ENCODE data around the gene TMEM115. TPM values are rescaled to one million over a fixed set of nuclear protein-coding genes. Genes with fewer than 3 reads are reported as not detected.

TMEM115 gene
- total RNA-seq, 1 donor from 2014 or later: 19.8 TPM

DNA sequence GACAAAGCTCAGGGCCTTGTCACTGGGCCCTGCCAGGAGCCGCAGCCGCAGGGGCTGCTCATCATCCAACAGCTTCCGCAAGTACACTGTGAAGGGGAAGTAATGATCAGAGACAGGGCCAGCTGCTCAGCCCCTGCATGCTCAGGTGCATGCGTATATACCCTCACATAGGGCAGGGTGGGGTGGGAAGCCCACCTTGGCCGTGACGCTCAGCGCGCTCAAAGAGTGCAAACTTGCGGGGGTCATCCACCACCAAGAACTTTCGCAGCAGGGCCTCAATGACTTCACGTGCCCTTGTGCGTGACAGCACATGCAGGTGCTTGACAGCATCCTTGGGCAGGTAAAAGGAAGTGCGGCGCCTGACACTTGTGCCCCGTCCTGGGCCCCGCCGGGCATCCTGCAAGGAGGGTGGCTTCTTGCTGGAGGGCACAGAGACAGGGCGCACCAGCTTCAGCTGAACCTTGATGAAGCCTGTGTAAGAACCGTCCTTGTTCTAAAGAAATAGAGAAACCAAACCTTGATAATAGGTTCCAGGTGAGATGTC lies 27.9 kb downstream of the TMEM115 start:
- no peak for DNase-seq

DNA sequence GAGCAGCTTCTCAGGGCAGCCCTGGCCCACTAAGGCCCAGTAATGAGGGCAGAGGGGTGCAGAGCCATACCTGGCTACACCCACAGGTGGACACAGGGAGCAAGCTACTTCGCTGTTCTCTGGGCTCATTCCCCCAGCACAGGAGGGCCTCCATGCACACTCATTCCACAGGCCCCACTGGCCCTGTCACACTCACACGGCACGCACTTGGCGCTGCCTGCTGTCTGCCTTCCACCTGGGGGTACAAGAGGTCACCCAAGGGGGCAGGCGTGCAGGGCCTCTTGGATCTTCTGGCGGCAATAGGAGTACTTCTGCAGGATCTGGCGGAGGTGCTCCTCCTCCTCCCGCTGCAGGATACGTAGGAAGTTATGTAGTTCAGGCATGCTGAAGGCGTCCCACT lies 29.0 kb downstream of the TMEM115 start:
- DNase-seq: no peak

DNA sequence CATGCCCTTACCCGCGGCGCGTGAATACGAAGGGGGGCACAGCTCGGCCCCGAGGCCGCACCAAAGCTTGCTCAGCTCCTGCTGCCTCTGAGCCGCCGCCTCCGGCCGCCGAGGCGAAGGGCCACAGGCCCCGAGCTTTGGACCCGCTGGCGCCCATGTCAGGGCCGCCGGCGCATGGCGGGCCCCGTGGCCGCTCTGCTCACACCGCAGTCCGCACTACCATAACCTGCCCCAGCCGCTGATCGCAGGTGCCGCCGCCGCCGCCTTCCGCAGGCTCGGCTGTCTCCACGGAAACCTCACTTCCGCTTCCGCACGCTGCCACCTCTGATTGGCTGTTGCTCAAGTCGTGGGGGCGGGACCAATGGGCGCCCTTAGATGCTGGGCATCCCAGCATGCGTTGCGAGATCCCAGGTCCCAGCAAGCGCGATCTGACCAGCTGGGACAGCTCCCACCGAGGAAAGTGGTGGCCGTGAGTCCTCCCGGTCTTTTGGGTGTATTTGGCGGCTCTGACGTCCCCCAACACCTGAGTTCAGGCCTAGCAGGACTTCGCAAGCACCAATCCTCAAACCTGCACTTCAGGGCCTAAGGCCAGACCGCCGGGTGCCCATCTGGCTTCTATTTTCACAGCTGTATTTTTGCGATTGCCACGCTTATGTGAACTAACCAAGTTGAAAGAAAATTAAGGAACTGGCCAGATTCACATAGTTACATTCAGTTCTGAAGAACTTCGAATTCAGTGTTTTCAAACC lies 31.2 kb downstream of the TMEM115 start, which contains the start of gene TUSC2:
Gene TUSC2, minus strand, starts transcription at position 281 of the 749 bp plus-strand sequence. Its CDS starts 124 bp downstream, at position 157.
- DNase-seq: peak; percentile 92

- DNase-seq: no peak
Measured at GRCh38 chr3:50327129-50327528, 32.2 kb downstream of the TMEM115 start.

GRCh38 chr3:50326182-50326541 lies 33.2 kb downstream of the TMEM115 start:
- no peak for DNase-seq

DNA sequence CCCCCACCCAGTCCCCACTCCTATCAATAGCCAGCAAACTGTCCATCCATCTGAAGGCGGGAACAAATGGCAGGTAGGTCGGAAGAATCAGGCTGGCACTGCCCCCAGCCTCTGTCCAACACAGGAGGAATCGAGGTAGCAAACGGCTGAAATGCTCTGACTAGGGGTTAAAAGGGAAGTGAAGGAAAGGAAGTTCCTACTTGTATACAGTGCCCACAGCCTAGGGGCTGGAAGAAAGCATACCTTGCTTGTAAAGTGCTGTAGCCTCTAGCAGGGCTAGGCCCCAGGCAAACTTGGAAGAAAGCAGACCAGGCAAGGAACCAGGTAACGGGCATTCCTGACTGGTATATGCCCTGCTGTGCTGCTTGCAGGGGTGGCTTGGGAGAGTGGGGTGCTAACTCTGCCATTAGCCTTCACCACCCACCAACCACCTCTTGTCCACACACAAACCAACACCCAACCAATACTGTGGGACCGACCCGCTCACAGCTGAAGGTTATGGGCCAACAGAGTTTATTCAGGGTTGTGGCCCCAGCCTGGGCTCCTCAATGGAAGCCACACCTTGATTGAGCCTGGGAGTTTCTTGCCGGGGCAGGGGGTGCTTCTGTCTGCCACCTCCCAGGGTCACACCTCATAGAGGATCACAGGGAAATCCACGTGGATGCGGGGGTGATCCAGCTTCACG lies 33.7 kb downstream of the TMEM115 start:
- no peak for DNase-seq

- no peak for DNase-seq
Measured at GRCh38 chr3:50325113-50325480, 34.2 kb downstream of the TMEM115 start.

- DNase-seq: peak; percentile 33
Measured at GRCh38 chr3:50324351-50325112, 34.8 kb downstream of the TMEM115 start.

GRCh38 chr3:50323614-50324199 lies 35.6 kb downstream of the TMEM115 start:
- no peak for DNase-seq

GRCh38 chr3:50323092-50323600 lies 36.2 kb downstream of the TMEM115 start:
- DNase-seq: no peak

- DNase-seq: no peak
Measured at GRCh38 chr3:50322386-50323091, 36.8 kb downstream of the TMEM115 start, which contains the start of gene HYAL2. TSS of gene HYAL2 (minus strand) at chr3:50322745. CDS start at chr3:50320489, 2,256 bp downstream.

DNA sequence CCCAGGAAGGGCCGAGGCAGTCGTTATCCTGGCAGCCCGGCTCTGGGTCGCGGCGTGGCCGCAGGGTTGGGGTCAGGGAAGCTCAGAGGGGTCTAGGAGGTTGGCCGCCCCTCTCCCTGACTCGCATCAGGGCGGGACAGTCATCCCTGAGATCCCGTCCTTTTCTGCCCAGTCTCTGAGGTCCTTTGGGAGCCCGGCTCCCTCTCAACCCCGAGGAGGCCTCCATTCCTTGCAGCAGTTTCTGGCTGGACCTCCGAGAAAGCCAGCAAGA lies 37.3 kb downstream of the TMEM115 start:
- no peak for DNase-seq

DNA sequence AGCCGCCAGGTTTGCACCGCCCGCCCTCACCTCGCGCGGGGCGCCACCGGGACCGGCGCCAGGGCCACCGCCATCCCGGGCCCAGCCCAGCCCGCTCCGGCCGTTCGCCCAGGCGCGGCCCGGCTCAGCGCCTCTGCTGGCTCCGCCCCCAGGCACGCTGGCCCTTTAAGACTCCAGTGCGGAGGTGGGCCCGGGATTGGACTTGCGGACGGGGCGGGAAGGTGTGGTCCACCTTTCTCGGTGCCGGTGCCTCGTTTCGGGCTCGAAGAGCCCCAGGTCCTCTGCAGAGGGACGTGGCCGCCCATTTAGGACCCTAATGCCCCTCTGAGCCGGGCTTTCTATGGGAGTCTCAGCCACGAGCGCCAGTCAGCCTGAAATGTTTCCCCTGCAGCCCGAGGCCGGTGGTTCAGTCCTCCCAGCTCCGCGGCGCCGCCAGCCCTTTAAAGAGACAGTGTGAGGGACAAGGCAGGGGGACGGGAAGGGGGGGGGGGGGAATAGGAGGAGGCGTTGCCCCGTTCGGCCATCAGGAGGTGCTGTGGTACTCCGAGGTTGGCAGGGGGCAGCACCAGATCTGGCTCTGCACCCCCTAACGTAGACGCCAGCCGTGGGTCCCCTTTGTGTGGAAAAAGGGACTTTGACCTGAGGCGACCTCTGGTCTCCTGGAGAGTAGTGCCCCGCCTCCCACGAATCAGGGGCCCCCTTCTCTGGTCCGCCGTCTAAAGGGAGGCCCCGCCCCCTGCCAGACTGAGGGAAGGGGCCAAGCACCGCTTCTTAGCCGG lies 37.8 kb downstream of the TMEM115 start:
- DNase-seq: peak; percentile 86

- peak; percentile 81 for DNase-seq
Measured at GRCh38 chr3:50320853-50321335, 38.4 kb downstream of the TMEM115 start.

GRCh38 chr3:50319894-50320625 lies 39.3 kb downstream of the TMEM115 start:
- DNase-seq: no peak

GRCh38 chr3:50319181-50319893 lies 40.0 kb downstream of the TMEM115 start:
- no peak for DNase-seq

DNA sequence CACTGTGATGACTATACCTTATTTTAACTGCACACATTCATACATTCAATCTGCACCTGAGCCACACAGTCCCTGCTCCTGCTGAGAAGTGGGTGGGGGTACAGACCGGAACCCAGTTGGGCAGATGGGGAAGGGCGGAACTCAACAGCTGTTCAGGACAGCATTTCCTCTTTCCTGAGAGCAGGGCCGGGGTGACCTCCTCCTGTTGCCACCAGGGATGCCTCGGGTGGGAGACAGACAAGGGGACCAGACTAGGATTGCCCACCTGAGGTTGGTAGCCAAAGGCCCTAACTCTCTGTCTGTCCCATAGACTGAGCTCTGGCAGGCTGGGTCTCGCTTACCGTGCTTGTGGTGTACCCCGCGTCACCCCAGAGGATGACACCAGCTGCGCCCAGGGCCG lies 40.7 kb downstream of the TMEM115 start:
- DNase-seq: no peak

- DNase-seq: no peak
Measured at GRCh38 chr3:50318163-50318562, 41.2 kb downstream of the TMEM115 start.

DNA sequence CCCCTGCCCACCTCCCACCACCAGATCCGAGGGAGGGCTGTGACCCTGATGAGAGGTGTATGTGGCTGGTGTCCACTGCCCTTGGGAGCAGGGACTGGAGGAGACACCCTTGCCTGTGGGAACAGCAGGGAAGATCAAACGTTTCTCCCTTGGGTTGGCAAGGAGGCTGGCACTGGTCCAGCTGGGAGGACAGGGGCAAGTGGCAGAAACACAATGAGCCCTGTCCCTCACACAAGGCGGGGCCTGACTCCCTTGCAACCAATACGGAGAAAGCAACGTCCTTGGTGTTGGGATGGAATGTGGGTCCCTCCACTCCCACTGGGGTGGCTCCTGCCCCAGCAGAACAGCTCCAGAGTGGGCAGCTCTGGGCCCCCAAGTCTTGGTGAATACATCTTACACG lies 42.0 kb downstream of the TMEM115 start:
- no peak for DNase-seq

All from occipital lobe (tissue), 2 donors.